HEK293T (cell line): Measurements from ENCODE around the gene MARS1.

Experiments
- CTCF ChIA-PET: fragments of 350-600 bp; formaldehyde crosslinking; extraction: SDS; loops from one replicate; lab custom pipeline; 2021; ENCODE audit warnings: antibody characterized with exemption, inconsistent platforms; lab: Yijun Ruan, JAX
- POLR2A ChIA-PET: fragments of 350-600 bp; formaldehyde crosslinking; extraction: SDS; loops from one replicate; lab custom pipeline; 2020; ENCODE audit warnings: antibody characterized with exemption, inconsistent platforms; lab: Yijun Ruan, JAX
- DNase-seq: peaks from one replicate; pipeline ENCODE4 v3.0.0; 2012; ENCODE audit warnings: mixed read lengths; ENCODE audit errors: extremely low spot score
- ARNT ChIP-seq: fragments of 450-650 bp; IDR thresholded peaks from 2 replicates; pipeline ENCODE4 v1.6.1; 2017; ENCODE audit warnings: mild to moderate bottlenecking
- BHLHE40 ChIP-seq: fragments of 450-650 bp; IDR thresholded peaks from 2 replicates; pipeline ENCODE4 v1.6.1; 2016; ENCODE audit warnings: mild to moderate bottlenecking, moderate library complexity, borderline replicate concordance
- CTBP1 ChIP-seq: fragments of 450-650 bp; IDR thresholded peaks from 2 replicates; pipeline ENCODE4 v1.6.1; 2016; ENCODE audit warnings: borderline replicate concordance
- ELF4 ChIP-seq: fragments of 450-650 bp; IDR thresholded peaks from 2 replicates; pipeline ENCODE4 v1.6.1; 2017; ENCODE audit warnings: antibody characterized with exemption
- FOXA1 ChIP-seq: fragments of 450-650 bp; IDR thresholded peaks from 2 replicates; pipeline ENCODE4 v1.6.1; 2016; ENCODE audit warnings: mild to moderate bottlenecking
- FOXK2 ChIP-seq: fragments of 450-650 bp; IDR thresholded peaks from 2 replicates; pipeline ENCODE4 v1.6.1; 2016; ENCODE audit warnings: mild to moderate bottlenecking
- FOXM1 ChIP-seq: fragments of 450-650 bp; IDR thresholded peaks from 2 replicates; pipeline ENCODE4 v1.6.1; 2017; ENCODE audit warnings: mild to moderate bottlenecking, borderline replicate concordance
- HDGF ChIP-seq: fragments of 450-650 bp; IDR thresholded peaks from 2 replicates; pipeline ENCODE4 v1.6.1; 2017; ENCODE audit warnings: antibody characterized with exemption, borderline replicate concordance
- L3MBTL2 ChIP-seq: fragments of 450-650 bp; conservative IDR thresholded peaks from 2 replicates; pipeline ENCODE4 v1.6.1; 2016; ENCODE audit warnings: mild to moderate bottlenecking
- LEF1 ChIP-seq: fragments of 450-650 bp; IDR thresholded peaks from 2 replicates; pipeline ENCODE4 v1.6.1; 2017; ENCODE audit warnings: mild to moderate bottlenecking, borderline replicate concordance
- NFRKB ChIP-seq: fragments of 450-650 bp; IDR thresholded peaks from 2 replicates; pipeline ENCODE4 v1.6.1; 2016; ENCODE audit warnings: mild to moderate bottlenecking, moderate library complexity
- SP1 ChIP-seq: fragments of 450-650 bp; IDR thresholded peaks from 2 replicates; pipeline ENCODE4 v1.6.1; 2017
- SUZ12 ChIP-seq: fragments of 450-650 bp; IDR thresholded peaks from 2 replicates; pipeline ENCODE4 v1.6.1; 2016; ENCODE audit warnings: mild to moderate bottlenecking
- TARDBP ChIP-seq: fragments of 450-650 bp; IDR thresholded peaks from 2 replicates; pipeline ENCODE4 v1.6.1; 2016
- ZNF384 ChIP-seq: fragments of 450-650 bp; IDR thresholded peaks from 2 replicates; pipeline ENCODE4 v1.6.1; 2016
- TF ChIP-seq, protein P1 (sequence below): fragments of 450-650 bp; IDR thresholded peaks from 2 replicates; pipeline ENCODE4 v1.6.1; 2016

The MARS1 gene

DNA sequence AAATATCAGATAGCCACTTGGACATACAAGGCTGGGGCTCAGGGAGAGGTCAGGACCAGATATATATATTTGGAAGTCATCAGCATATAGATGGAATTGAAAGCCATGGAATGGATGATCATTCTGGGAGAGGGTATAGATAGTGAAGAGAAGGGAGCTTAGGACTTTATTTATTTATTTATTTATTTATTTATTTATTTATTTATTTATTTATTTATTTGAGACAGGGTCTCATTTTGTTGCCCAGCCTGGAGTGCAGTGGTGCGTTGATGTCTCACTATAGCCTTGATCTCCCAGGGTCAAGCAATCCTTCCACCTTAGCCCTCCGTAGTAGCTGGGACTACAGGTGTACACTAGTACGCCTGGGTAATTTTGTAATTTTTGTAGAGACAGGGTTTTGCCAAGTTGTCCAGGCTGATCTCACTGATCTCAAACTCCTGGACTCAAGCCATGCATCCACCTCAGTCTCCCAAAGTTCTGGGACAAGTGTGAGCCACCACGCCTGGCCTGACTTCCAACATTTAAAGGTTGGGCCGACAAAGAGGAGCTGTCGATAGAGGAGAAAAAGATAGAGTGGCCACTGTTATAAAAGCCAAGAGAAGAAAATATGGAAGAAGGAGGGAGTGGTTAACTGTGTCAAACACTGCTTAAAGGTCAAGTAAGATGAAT is 41.4 kb upstream of the MARS1 start:
- ChIA-PET CTCF (interaction anchor here (0.5 kb wide), 1 partner anchor 31 kb away, joined by 3 read pairs; no protein-coding TSS in a partner anchor), POLR2A (interaction anchor here (2.7 kb wide), 1 partner anchor 9 kb away, joined by 8 read pairs; the partner anchor contains the start of gene INHBE)
- no peak for DNase-seq
- TF ChIP-seq SUZ12 (no peak), ELF4 (no peak), NFRKB (no peak), LEF1 (no peak), FOXA1 (no peak), FOXM1 (no peak), ZNF384 (no peak), BHLHE40 (no peak)

DNA sequence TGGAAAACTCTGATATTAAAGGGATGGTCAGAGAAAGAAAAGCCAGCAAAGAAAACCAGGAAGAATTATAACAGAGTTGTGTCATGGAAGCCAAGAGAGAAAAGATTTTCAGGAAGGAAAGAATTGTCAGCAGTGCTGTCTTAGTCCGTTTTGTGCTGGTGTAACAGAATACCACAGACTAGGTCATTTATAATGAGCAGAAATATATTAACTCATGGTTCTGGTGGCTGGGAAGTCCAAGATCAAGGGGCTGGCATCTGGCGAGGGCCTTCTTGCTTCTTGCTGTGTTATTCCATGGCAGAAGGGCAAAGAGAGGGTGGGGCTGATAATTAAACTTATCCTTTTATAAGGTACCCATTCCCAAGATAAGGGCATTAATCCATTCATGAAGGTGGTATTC is 39.2 kb upstream of the MARS1 start:
- TF ChIP-seq FOXK2 (no peak), SP1 (no peak)
- DNase-seq, result no peak
- ChIA-PET CTCF (no interaction called here), POLR2A (no interaction called here)

DNA sequence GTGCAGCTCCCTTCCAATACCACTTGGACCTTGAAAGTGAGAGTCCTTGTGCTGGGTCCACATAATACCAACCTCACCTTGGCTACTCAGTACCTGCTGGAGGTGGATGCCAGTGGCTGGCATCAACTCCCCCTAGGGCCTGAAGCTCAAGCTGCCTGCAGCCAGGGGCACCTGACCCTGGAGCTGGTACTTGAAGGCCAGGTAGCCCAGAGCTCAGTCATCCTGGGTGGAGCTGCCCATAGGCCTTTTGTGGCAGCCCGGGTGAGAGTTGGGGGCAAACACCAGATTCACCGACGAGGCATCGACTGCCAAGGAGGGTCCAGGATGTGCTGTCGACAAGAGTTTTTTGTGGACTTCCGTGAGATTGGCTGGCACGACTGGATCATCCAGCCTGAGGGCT is 38.5 kb upstream of the MARS1 start:
- ChIA-PET CTCF (no interaction called here), POLR2A (no interaction called here)
- DNase-seq, result no peak
- TF ChIP-seq ARNT (no peak), L3MBTL2 (no peak), TARDBP (no peak), SUZ12 (no peak), FOXA1 (no peak), ZNF384 (no peak), HDGF (no peak), SP1 (no peak), LEF1 (no peak), BHLHE40 (no peak), CTBP1 (no peak), ELF4 (no peak), FOXK2 (no peak), FOXM1 (no peak), NFRKB (no peak)
- TF ChIP-seq, protein P1, sequence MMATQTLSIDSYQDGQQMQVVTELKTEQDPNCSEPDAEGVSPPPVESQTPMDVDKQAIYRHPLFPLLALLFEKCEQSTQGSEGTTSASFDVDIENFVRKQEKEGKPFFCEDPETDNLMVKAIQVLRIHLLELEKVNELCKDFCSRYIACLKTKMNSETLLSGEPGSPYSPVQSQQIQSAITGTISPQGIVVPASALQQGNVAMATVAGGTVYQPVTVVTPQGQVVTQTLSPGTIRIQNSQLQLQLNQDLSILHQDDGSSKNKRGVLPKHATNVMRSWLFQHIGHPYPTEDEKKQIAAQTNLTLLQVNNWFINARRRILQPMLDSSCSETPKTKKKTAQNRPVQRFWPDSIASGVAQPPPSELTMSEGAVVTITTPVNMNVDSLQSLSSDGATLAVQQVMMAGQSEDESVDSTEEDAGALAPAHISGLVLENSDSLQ, result no peak

DNA sequence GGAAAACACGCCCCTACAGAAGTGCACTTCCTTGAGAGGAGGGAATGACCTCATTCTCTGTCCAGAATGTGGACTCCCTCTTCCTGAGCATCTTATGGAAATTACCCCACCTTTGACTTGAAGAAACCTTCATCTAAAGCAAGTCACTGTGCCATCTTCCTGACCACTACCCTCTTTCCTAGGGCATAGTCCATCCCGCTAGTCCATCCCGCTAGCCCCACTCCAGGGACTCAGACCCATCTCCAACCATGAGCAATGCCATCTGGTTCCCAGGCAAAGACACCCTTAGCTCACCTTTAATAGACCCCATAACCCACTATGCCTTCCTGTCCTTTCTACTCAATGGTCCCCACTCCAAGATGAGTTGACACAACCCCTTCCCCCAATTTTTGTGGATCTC is 37.8 kb upstream of the MARS1 start:
- TF ChIP-seq FOXK2 (no peak), FOXM1 (no peak), TARDBP (no peak), BHLHE40 (no peak), HDGF (no peak)
- no peak for DNase-seq
- POLR2A ChIA-PET, result no interaction called here
- CTCF ChIA-PET, result interaction anchor here (1.0 to 1.2 kb wide), 2 partner anchors 17 to 142 kb away, joined by 3 to 5 read pairs; no protein-coding TSS in a partner anchor

DNA sequence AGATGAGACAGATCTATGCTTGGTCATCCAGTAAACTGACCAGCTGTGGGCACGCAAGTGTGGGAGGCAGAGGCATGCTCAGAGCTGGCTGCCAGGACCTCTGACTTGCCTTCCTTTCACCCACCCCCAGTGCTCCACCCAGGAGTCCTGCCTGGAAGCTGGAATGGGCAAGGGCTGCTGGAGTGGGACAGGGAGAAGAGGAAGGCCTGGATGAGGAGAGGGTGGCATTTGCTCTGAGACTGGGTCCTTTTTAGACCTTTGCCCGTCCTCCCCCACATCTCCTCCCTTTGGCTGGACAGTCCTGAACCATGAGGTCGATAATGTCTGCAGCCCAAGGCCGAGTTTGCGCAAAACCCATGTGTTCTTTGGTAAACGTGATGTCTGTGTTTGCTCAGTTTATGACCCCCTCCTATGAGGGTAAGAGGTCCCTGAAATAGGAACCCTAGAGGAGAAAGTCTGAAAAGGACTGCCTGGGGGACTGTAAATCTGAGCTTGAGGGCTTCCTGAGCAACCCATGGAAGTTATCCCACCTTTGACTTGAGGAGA is 36.6 kb upstream of the MARS1 start:
- TF ChIP-seq NFRKB (no peak), ZNF384 (no peak), BHLHE40 (no peak), FOXK2 (no peak)
- CTCF ChIA-PET, result interaction anchor here (0.6 to 2.6 kb wide), 9 partner anchors 19 to 237 kb away, joined by 3 to 34 read pairs (median 5); no protein-coding TSS in a partner anchor
- POLR2A ChIA-PET, result interaction anchor here (1.5 to 2.7 kb wide), 4 partner anchors 10 to 221 kb away, joined by 4 to 23 read pairs (median 6); partner anchors contain the start of gene SHMT2
- no peak for DNase-seq

DNA sequence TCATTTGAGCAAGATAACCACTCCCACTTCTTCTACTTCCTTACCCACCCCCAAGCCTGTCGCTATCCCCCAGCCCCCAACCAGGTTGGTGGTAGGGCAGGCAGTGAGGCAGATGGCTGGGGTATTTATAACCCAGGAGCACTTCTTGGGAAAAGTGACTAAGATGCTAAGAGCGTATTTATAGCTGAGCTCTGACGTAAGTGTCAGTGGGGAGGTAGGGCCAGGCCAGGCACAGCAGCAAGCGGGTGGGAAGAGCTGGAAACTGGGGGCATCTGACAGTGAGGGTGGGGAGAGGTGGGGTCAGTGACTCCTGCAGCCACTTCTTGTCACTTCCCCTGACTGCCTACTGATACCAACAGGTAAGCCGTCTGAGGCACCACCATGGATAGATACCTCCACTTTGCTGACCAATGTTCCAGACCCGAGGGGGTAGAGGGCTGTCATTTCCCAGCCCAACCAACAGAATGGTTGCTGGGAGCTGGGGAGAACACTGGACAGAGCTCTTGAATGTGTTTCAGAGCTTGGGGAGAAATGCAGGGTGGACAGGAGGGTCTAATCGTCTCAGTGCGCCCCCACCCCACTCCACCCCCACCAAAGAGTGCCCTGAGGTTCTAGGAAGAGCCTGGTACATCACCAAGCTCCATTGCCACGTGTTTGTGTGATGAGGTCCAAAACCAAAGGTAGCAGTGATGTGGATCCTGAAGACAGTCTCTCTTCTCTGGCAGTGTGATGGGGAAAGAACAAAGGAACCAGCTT is 35.5 kb upstream of the MARS1 start:
- no peak for DNase-seq
- ChIA-PET POLR2A (interaction anchor here (0.6 to 3.5 kb wide), 14 partner anchors 9 to 222 kb away, joined by 3 to 23 read pairs (median 5); partner anchors contain the start of genes INHBC and SHMT2), CTCF (interaction anchor here (0.6 to 2.6 kb wide), 32 partner anchors 8 to 239 kb away, joined by 3 to 34 read pairs (median 4); no protein-coding TSS in a partner anchor)
- TF ChIP-seq SUZ12, result no peak
- no peak for TF ChIP-seq SP1
- no peak for TF ChIP-seq ZNF384
- no peak for TF ChIP-seq FOXM1
- no peak for TF ChIP-seq HDGF
- TF ChIP-seq LEF1, result no peak
- TF ChIP-seq FOXK2, result no peak
- no peak for TF ChIP-seq FOXA1
- TF ChIP-seq TARDBP, result no peak
- no peak for TF ChIP-seq ARNT
- TF ChIP-seq BHLHE40, result no peak
- TF ChIP-seq, protein P1, result no peak
- TF ChIP-seq NFRKB, result no peak
- no peak for TF ChIP-seq CTBP1
- no peak for TF ChIP-seq ELF4
